Panc1 (cell line): ENCODE results near the gene CPM.

ENCODE experiments used
- POLR2AphosphoS5 ChIP-seq: IDR thresholded peaks from 2 replicates; pipeline ENCODE4 v1.6.1; 2012; ENCODE audit warnings: mild to moderate bottlenecking, low read depth, low read length, moderate library complexity
- SIN3A ChIP-seq: IDR thresholded peaks from 2 replicates; pipeline ENCODE4 v1.6.1; 2012; ENCODE audit warnings: low read depth, mild to moderate bottlenecking, low read length, moderate library complexity, borderline replicate concordance; ENCODE audit not compliant: insufficient read depth
- TCF7L2 ChIP-seq: IDR thresholded peaks from 2 replicates; pipeline ENCODE4 v1.6.1; 2011; ENCODE audit warnings: mild to moderate bottlenecking, low read depth, low read length, inconsistent platforms
- TF ChIP-seq, protein P1 (sequence below): fragments of 450-650 bp; IDR thresholded peaks from 2 replicates; pipeline ENCODE4 v1.5.1; 2017; ENCODE audit warnings: mild to moderate bottlenecking
- TF ChIP-seq, protein P2 (sequence below), 2 experiments: IDR thresholded peaks; 2 replicates each; pipeline ENCODE4 v1.6.1; 2011 to 2012; ENCODE audit warnings: low read depth in 2 of 2, control low read depth in 1 of 2, low read length in 1 of 2, mild to moderate bottlenecking in 1 of 2, moderate library complexity in 1 of 2; ENCODE audit not compliant: insufficient read depth in 1 of 2

DNA sequence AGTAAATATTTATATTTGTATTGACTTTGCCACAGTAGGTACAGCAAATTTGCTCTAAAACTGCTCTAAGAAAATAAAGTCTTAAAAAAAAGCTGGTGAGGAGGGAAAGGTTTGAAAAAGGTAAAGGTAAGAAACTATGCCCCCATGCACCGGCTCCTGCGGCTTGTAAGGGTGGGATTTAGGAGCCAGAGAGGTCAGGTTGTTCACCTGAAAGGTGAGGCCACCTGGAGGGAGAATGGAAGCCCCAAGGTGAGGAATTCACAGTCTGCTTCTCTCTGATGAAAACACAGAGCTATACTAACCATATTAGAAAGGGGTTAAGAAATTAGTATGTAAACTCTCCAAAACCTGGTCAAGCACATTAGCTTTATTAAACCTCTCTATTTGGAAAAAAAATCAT, 31.8 kb downstream of the CPM start:
- TF ChIP-seq, protein P1, sequence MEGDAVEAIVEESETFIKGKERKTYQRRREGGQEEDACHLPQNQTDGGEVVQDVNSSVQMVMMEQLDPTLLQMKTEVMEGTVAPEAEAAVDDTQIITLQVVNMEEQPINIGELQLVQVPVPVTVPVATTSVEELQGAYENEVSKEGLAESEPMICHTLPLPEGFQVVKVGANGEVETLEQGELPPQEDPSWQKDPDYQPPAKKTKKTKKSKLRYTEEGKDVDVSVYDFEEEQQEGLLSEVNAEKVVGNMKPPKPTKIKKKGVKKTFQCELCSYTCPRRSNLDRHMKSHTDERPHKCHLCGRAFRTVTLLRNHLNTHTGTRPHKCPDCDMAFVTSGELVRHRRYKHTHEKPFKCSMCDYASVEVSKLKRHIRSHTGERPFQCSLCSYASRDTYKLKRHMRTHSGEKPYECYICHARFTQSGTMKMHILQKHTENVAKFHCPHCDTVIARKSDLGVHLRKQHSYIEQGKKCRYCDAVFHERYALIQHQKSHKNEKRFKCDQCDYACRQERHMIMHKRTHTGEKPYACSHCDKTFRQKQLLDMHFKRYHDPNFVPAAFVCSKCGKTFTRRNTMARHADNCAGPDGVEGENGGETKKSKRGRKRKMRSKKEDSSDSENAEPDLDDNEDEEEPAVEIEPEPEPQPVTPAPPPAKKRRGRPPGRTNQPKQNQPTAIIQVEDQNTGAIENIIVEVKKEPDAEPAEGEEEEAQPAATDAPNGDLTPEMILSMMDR: no peak
- TF ChIP-seq POLR2AphosphoS5 (no peak), TCF7L2 (no peak), SIN3A (no peak)
- TF ChIP-seq, protein P2, sequence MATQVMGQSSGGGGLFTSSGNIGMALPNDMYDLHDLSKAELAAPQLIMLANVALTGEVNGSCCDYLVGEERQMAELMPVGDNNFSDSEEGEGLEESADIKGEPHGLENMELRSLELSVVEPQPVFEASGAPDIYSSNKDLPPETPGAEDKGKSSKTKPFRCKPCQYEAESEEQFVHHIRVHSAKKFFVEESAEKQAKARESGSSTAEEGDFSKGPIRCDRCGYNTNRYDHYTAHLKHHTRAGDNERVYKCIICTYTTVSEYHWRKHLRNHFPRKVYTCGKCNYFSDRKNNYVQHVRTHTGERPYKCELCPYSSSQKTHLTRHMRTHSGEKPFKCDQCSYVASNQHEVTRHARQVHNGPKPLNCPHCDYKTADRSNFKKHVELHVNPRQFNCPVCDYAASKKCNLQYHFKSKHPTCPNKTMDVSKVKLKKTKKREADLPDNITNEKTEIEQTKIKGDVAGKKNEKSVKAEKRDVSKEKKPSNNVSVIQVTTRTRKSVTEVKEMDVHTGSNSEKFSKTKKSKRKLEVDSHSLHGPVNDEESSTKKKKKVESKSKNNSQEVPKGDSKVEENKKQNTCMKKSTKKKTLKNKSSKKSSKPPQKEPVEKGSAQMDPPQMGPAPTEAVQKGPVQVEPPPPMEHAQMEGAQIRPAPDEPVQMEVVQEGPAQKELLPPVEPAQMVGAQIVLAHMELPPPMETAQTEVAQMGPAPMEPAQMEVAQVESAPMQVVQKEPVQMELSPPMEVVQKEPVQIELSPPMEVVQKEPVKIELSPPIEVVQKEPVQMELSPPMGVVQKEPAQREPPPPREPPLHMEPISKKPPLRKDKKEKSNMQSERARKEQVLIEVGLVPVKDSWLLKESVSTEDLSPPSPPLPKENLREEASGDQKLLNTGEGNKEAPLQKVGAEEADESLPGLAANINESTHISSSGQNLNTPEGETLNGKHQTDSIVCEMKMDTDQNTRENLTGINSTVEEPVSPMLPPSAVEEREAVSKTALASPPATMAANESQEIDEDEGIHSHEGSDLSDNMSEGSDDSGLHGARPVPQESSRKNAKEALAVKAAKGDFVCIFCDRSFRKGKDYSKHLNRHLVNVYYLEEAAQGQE (IDR thresholded peaks at IDR 0.05; ENCODE audit: insufficient read depth in 1 of 2, low read depth in 2 of 2, low read length in 1 of 2): no peak
